ENCODE results near the gene CAMTA1.

CAMTA1 gene

GRCh38 chr1:7192453-7192852 is 407.2 kb downstream of the CAMTA1 start:
- no peak overlapping the region for H3K27ac ChIP-seq (ENCODE audit: extremely low read depth, low read depth, low read length)
- ChIA-PET POLR2A (no interaction called here), CTCF (interaction anchor here (1.6 kb wide), 1 partner anchor 15 kb away, joined by 4 read pairs; no protein-coding TSS in a partner anchor)
- no peaks in the 10 kb centered on the region for H3K9me3 ChIP-seq (ENCODE audit: control insufficient read depth, insufficient read depth, low read depth, low read length)
- no peaks in the 10 kb centered on the region for H3K4me1 ChIP-seq (ENCODE audit: control insufficient read depth, insufficient read depth, low read length)
- H3K36me3 ChIP-seq (ENCODE audit: control insufficient read depth in 2 of 2, insufficient read depth in 1 of 2, low read length in 2 of 2) = no peaks in the 10 kb centered on the region
- no peak for TF ChIP-seq ZSCAN16 (tag by site-specific recombination; IDR thresholded peaks at IDR 0.05)
- TF ChIP-seq KLF10 (tag by site-specific recombination; IDR thresholded peaks at IDR 0.05) = no peak
- TF ChIP-seq ZNF354C (tag by site-specific recombination; IDR thresholded peaks at IDR 0.05; ENCODE audit: borderline replicate concordance, low read depth) = no peak
- TF ChIP-seq SCRT2 (tag by site-specific recombination; IDR thresholded peaks at IDR 0.05) = no peak
- TF ChIP-seq ZNF24 (tag by site-specific recombination; IDR thresholded peaks at IDR 0.05) = no peak
- TF ChIP-seq ZNF266 (tag by site-specific recombination; IDR thresholded peaks at IDR 0.05; ENCODE audit: low read depth) = no peak
- no peak for TF ChIP-seq ZBTB8A (tag by site-specific recombination; IDR thresholded peaks at IDR 0.05)
- no peak overlapping the region for H3K4me3 ChIP-seq (ENCODE audit: low read depth, low read length)

GRCh38 chr1:7196036-7196911 is 411.0 kb downstream of the CAMTA1 start:
- Histone ChIP-seq H3K4me3 (ENCODE audit: low read depth, low read length) (no peak overlapping the region), H3K27ac (ENCODE audit: extremely low read depth, low read depth, low read length) (no peak overlapping the region), H3K36me3 (ENCODE audit: control insufficient read depth in 2 of 2, insufficient read depth in 1 of 2, low read length in 2 of 2) (no peaks in the 10 kb centered on the region), H3K9me3 (ENCODE audit: control insufficient read depth, insufficient read depth, low read depth, low read length) (no peaks in the 10 kb centered on the region), H3K4me1 (ENCODE audit: control insufficient read depth, insufficient read depth, low read length) (no peaks in the 10 kb centered on the region)
- CTCF ChIA-PET = interaction anchor here (2.0 kb wide), 1 partner anchor 12 kb away, joined by 9 read pairs; no protein-coding TSS in a partner anchor
- no peak for TF ChIP-seq ZNF600 (tag by site-specific recombination; IDR thresholded peaks at IDR 0.05)
- TF ChIP-seq ATF2 (tag by site-specific recombination; IDR thresholded peaks at IDR 0.05; ENCODE audit: low read depth) = no peak
- no peak for TF ChIP-seq ZNF16 (tag by site-specific recombination; IDR thresholded peaks at IDR 0.05; ENCODE audit: low read depth)
- TF ChIP-seq ZNF645 (tag by site-specific recombination; IDR thresholded peaks at IDR 0.05) = no peak
- TF ChIP-seq GLIS2 (tag by site-specific recombination; IDR thresholded peaks at IDR 0.05) = no peak
- TF ChIP-seq KLF1 (tag by site-specific recombination; IDR thresholded peaks at IDR 0.05) = no peak
- TF ChIP-seq ZNF274 (IDR thresholded peaks at IDR 0.05; ENCODE audit: low read length) = no peak
- no peak for TF ChIP-seq ZNF274 (tag by site-specific recombination; IDR thresholded peaks at IDR 0.05; ENCODE audit: borderline replicate concordance)
- TF ChIP-seq ZNF670 (tag by site-specific recombination; IDR thresholded peaks at IDR 0.05; ENCODE audit: low read depth) = no peak
- TF ChIP-seq ZNF350 (tag by site-specific recombination; IDR thresholded peaks at IDR 0.05) = no peak
- no peak for TF ChIP-seq ZNF654 (tag by site-specific recombination; IDR thresholded peaks at IDR 0.05; ENCODE audit: low read depth)
- no peak for TF ChIP-seq ZBTB11 (tag by site-specific recombination; conservative IDR thresholded peaks at IDR 0.05; ENCODE audit: low read depth)
- TF ChIP-seq GLI2 (tag by site-specific recombination; IDR thresholded peaks at IDR 0.05; ENCODE audit: borderline replicate concordance, low read depth) = no peak
- TF ChIP-seq KLF9 (tag by site-specific recombination; IDR thresholded peaks at IDR 0.05; ENCODE audit: low read depth) = no peak
- POLR2A ChIA-PET = no interaction called here

Data from HEK293 (cell line).